ENCODE results near the gene EPS8L3. TPM values are rescaled to one million over a fixed set of nuclear protein-coding genes. Genes with fewer than 3 reads are reported as not detected.

Gene EPS8L3
- total RNA-seq, 1 donor from 2014 or later = 0.11 TPM

GRCh38 chr1:109785446-109786111 is 21.9 kb upstream of the EPS8L3 start:
- no peaks in the 10 kb centered on the region for H3K27me3 ChIP-seq (ENCODE audit: low read depth)
- H3K9me3 ChIP-seq (replicated peaks) = peaks cover 7% of the 10 kb centered on the region
- H3K36me3 ChIP-seq = no peaks in the 10 kb centered on the region
- intact Hi-C loops (cut with micrococcal nuclease) = no loop called here
- H3K4me1 ChIP-seq = peaks cover 28% of the 10 kb centered on the region
- peak; percentile 6 for DNase-seq
- no peak for TF ChIP-seq CTCF (IDR thresholded peaks at IDR 0.05; ENCODE audit: borderline replicate concordance)
- no peak overlapping the region for H3K4me3 ChIP-seq
- H3K27ac ChIP-seq (replicated peaks) = no peak overlapping the region

DNA sequence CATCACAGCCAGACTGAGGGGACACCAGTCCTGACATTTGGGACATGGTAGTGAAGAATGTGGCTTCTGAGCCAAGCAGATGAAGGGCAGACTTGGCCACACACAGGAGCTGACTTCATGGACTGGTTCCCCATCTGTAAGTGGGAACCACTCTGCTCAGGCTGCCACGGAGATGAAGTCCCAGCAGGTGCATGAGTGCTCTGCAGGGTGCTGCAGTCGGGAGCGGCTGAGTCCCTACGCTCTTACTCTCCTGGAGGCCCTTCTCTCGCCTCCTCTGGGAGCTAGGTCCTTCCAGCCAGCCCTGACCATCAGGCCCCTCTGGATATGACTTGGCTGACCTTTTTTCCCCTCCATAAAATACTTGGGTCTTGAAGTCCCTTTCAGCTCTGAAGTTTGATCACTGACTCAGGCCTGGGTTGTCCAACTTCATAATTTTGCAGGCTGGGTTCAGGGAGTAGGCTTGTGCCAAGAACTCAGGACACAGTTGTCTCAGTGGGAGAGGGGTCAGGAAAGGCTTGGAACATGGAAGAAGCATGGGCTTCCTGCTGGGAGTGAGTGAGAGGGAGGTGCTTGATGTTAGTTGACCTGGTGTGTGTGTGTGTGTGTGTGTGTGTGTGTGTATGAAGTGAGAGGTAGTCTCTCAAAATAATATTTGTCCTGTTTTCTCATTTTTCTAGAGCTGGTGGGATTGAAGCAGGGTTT is 21.0 kb upstream of the EPS8L3 start:
- Histone ChIP-seq H3K27ac (replicated peaks) (no peak overlapping the region), H3K4me3 (no peak overlapping the region), H3K4me1 (peaks cover 24% of the 10 kb centered on the region), H3K36me3 (no peaks in the 10 kb centered on the region), H3K9me3 (replicated peaks) (peaks cover 9% of the 10 kb centered on the region), H3K27me3 (ENCODE audit: low read depth) (no peaks in the 10 kb centered on the region)
- TF ChIP-seq CTCF (IDR thresholded peaks at IDR 0.05; ENCODE audit: borderline replicate concordance) = no peak
- intact Hi-C loops (cut with micrococcal nuclease) = no loop called here
- peak; percentile 7 for DNase-seq

DNA sequence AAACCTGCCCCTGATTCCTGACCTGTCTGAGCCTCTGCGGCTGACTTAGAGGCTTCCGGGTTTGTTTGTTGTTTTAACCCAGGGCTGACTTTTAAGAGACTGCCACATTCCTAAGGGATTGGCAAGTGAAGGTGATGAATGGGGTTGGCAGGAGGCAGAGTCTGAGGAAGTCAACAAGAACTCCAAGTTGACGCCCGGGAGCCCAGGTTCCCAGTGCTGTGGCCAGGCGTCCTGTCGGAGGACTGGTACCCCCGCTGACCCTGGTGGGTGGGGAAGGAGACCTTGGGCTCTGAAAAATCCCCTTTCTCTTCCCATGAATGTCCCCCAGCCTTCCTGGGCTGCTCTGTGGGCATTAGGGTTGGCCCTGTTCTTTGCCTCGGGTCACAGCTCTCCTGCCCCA is 19.7 kb upstream of the EPS8L3 start:
- H3K36me3 ChIP-seq = no peaks in the 10 kb centered on the region
- no peak overlapping the region for H3K27ac ChIP-seq (replicated peaks)
- H3K27me3 ChIP-seq (ENCODE audit: low read depth) = no peaks in the 10 kb centered on the region
- intact Hi-C loops (cut with micrococcal nuclease) = no loop called here
- TF ChIP-seq CTCF (IDR thresholded peaks at IDR 0.05; ENCODE audit: borderline replicate concordance) = no peak
- peaks cover 9% of the 10 kb centered on the region for H3K9me3 ChIP-seq (replicated peaks)
- H3K4me3 ChIP-seq = no peak overlapping the region
- peak; percentile 11 for DNase-seq
- peaks cover 24% of the 10 kb centered on the region for H3K4me1 ChIP-seq

DNA sequence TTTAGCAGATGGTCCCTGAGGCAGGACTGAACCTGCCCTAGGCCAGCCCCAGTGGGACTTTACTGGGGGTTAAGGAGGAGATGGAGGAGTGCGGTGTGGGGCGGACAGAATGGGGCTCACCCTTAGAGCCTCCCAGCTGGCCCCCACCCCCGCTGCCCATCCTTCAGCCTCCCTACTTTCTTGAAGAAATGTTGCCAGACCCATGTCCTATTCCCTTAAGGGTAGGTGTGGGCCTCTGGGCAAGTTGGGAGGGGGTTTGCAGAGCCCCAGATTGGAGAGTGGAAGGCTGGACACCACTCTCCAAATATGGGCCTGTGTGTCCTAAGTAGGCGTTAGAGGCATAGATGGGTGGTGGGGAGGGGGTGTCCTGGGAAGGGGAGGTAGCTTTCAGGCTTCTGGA is 19.2 kb upstream of the EPS8L3 start:
- Histone ChIP-seq H3K4me3 (no peak overlapping the region), H3K27ac (replicated peaks) (no peak overlapping the region), H3K36me3 (no peaks in the 10 kb centered on the region), H3K4me1 (peaks cover 24% of the 10 kb centered on the region), H3K27me3 (ENCODE audit: low read depth) (no peaks in the 10 kb centered on the region), H3K9me3 (replicated peaks) (peaks cover 9% of the 10 kb centered on the region)
- intact Hi-C loops (cut with micrococcal nuclease) = no loop called here
- TF ChIP-seq CTCF (IDR thresholded peaks at IDR 0.05; ENCODE audit: borderline replicate concordance) = no peak
- no peak for DNase-seq

DNA sequence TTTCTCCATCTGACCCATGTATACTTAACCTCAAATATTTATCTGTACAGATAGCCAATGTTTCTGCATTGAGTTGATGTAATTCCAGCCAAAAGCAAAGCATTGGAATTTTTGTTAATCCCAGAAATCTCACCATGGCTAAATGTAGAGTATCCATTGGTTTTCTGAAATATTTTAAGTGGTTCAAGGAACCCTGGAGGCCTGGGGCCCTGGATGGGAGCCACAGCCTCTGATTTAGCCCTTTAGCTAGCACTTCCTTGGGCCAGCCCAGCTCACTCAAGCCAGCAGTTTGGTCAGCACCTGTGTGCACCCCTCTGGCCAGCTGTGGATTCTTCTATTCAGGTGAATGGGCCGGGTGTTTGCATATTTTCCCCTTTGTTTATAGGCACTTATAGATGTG is 18.8 kb upstream of the EPS8L3 start:
- no peak overlapping the region for H3K4me3 ChIP-seq
- DNase-seq = peak; percentile 4
- H3K27me3 ChIP-seq (ENCODE audit: low read depth) = no peaks in the 10 kb centered on the region
- H3K4me1 ChIP-seq = peaks cover 24% of the 10 kb centered on the region
- no peak overlapping the region for H3K27ac ChIP-seq (replicated peaks)
- peaks cover 9% of the 10 kb centered on the region for H3K9me3 ChIP-seq (replicated peaks)
- intact Hi-C loops (cut with micrococcal nuclease) = no loop called here
- TF ChIP-seq CTCF (IDR thresholded peaks at IDR 0.05; ENCODE audit: borderline replicate concordance) = no peak
- H3K36me3 ChIP-seq = no peaks in the 10 kb centered on the region
